ENCODE measurements around the gene EPHA10.

The EPHA10 gene

DNA sequence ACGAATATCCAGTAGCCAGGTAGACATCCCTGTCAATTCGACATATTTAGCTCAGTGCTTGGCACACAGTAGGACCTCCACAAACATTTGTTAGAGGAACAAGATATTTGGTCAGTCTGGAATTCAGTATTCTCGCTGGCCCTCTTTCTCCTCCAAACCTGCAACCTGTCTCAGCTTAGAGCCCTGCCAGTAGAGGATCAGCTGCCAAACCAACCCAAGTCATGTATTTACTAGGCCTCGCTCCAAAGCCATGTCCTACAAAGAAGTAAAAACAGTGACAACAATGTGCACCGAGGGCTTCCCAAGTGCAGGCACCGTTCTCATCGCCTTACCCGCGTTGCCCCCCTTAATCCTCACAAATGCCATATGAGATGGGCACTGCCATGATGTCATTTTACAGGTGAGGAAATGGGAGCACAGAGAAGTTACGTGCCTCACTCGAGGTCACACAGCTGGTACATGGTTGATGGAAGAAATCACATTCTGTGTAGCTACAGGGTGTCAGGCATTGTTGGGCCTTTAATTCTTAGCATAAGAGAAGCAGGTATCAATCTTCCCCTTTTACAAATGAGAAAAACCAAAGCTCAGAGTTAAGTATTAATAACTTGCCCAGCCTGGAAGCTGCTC is 98.6 kb downstream of the EPHA10 start:
- Histone ChIP-seq H3K4me3 (ENCODE audit: low read depth in 1 of 5, low read length in 5 of 5) (no peak overlapping the region), H3K9me3 (ENCODE audit: control insufficient read depth in 5 of 5, low read length in 5 of 5) (no peaks in the 10 kb centered on the region), H3K4me1 (ENCODE audit: control insufficient read depth in 5 of 5, insufficient read depth in 5 of 5, low read length in 5 of 5) (peaks cover 0 to 15% (median 10%) of the 10 kb centered on the region in 5 donors), H3K36me3 (ENCODE audit: control insufficient read depth in 5 of 5, insufficient read depth in 5 of 5, low read length in 5 of 5) (no peaks in the 10 kb centered on the region), H3K27me3 (ENCODE audit: control insufficient read depth in 5 of 5, insufficient read depth in 4 of 5, low read length in 5 of 5) (peaks cover 0 to 13% (median 5%) of the 10 kb centered on the region in 5 donors), H3K9ac (ENCODE audit: low read length in 5 of 5) (no peak overlapping the region), H3K27ac (ENCODE audit: low read depth, low read length) (no peak overlapping the region)
